K562 (cell line): ENCODE measurements around the gene SCLT1. TPM values are rescaled to one million over a fixed set of nuclear protein-coding genes. Genes with fewer than 3 reads are reported as not detected.

Experiments used
- ATAC-seq: fragments of 200-7000 bp; cut with Tn5 transposase; 3 replicates; pipeline ENCODE4 v1.9.1; 2020; ENCODE audit warnings: moderate library complexity
- BruUV-seq: library from RNA; stranded (reverse); fragments of 400-500 nt; replicated peaks from 2 replicates; lab custom pipeline; 2021; lab: Mats Ljungman, UMichigan
- CTCF ChIA-PET: fragments of 300-600 bp; formaldehyde crosslinking; extraction: SDS; loops from one replicate; lab custom pipeline; 2021; ENCODE audit warnings: low intra/inter-chr PET ratio; lab: Yijun Ruan, JAX
- POLR2A ChIA-PET: fragments of 300-600, 350-650 bp; sonication (Branson Sonifier 250); formaldehyde crosslinking; extraction: SDS; loops from one replicate; lab custom pipeline; 2021; ENCODE audit warnings: antibody characterized with exemption, inconsistent platforms; lab: Yijun Ruan, JAX
- DNase-seq, 4 experiments: peaks; one replicate each; pipeline versions ENCODE4 v3.0.0 to v3.0.0-alpha.2; 2011 to 2018; ENCODE audit warnings: low spot score in 3 of 4, mixed read lengths in 3 of 4; ENCODE audit errors: extremely low read depth in 1 of 4
- FAIRE-seq: peaks from 2 replicates; lab custom pipeline; 2011; peaks lifted over from hg19 to GRCh38; lab: Jason Lieb, UNC
- H2AFZ ChIP-seq: 2 replicates; pipeline ENCODE4 v1.6.0; 2011; ENCODE audit warnings: low read depth, low read length, control low read depth, inconsistent platforms
- H3K27ac ChIP-seq: fragments of 200-600 bp; 3 replicates; pipeline ENCODE4 v1.8.0; 2011; ENCODE audit warnings: low read depth, mild to moderate bottlenecking, control low read depth, inconsistent platforms, low read length, moderate library complexity, mixed read lengths; ENCODE audit errors: extremely low read depth
- H3K27me3 ChIP-seq, 2 experiments: fragments of 300-600 bp in 1 of 2; 2 replicates in 1 of 2; 3 replicates in 1 of 2; pipeline versions ENCODE4 v1.6.0 to v1.8.0; 2011; ENCODE audit warnings: inconsistent platforms in 2 of 2, low read length in 2 of 2, mild to moderate bottlenecking in 1 of 2, mixed read lengths in 1 of 2, moderate library complexity in 1 of 2; ENCODE audit not compliant: control insufficient read depth in 2 of 2, insufficient read depth in 2 of 2
- H3K36me3 ChIP-seq: fragments of 300-600 bp; 3 replicates; pipeline ENCODE4 v1.8.0; 2011; ENCODE audit warnings: mild to moderate bottlenecking, low read length, inconsistent platforms; ENCODE audit not compliant: control insufficient read depth, insufficient read depth
- H3K4me1 ChIP-seq, 2 experiments: fragments of 200-600 bp in 1 of 2; replicated peaks in 1 of 2; 2 replicates in 1 of 2; 3 replicates in 1 of 2; pipeline versions ENCODE4 v1.5.1 to v1.8.0; 2011; ENCODE audit warnings: inconsistent platforms in 2 of 2, low read length in 2 of 2, mild to moderate bottlenecking in 1 of 2, mixed read lengths in 1 of 2, moderate library complexity in 1 of 2; ENCODE audit not compliant: control insufficient read depth in 2 of 2, insufficient read depth in 2 of 2
- H3K4me2 ChIP-seq: 2 replicates; pipeline ENCODE4 v1.6.1; 2011; ENCODE audit warnings: low read length, control low read depth, inconsistent platforms, mixed read lengths; ENCODE audit not compliant: insufficient read depth
- H3K4me3 ChIP-seq: fragments of 200-600 bp; sonication (generic), shearing (Covaris generic); 2 replicates; pipeline ENCODE4 v1.5.1; 2016; ENCODE audit warnings: control low read depth, inconsistent platforms
- H3K79me2 ChIP-seq: fragments of 200-600 bp; 3 replicates; pipeline ENCODE4 v1.8.0; 2011; ENCODE audit warnings: low read length, inconsistent platforms; ENCODE audit not compliant: control insufficient read depth, insufficient read depth
- H3K9ac ChIP-seq, 2 experiments: 2 replicates each; pipeline versions ENCODE4 v1.6.0 to v1.6.1; 2011; ENCODE audit warnings: low read depth in 2 of 2, low read length in 2 of 2, control low read depth in 1 of 2, inconsistent platforms in 1 of 2, mild to moderate bottlenecking in 1 of 2, mixed read lengths in 1 of 2; ENCODE audit not compliant: insufficient read depth in 1 of 2
- H3K9me1 ChIP-seq: one replicate; pipeline ENCODE4 v1.6.0; 2011; ENCODE audit warnings: inconsistent platforms, mild to moderate bottlenecking, low read length, moderate library complexity; ENCODE audit not compliant: control insufficient read depth, insufficient read depth
- H3K9me3 ChIP-seq: replicated peaks from 2 replicates; pipeline ENCODE4 v1.5.1; 2011; ENCODE audit warnings: low read depth, low read length, inconsistent platforms; ENCODE audit not compliant: control insufficient read depth, insufficient read depth
- H4K20me1 ChIP-seq: replicated peaks from 2 replicates; pipeline ENCODE4 v1.6.1; 2011; ENCODE audit warnings: low read length, inconsistent platforms, mixed read lengths; ENCODE audit not compliant: control insufficient read depth, insufficient read depth
- EGR1 ChIP-seq: fragments of 450-650 bp; conservative IDR thresholded peaks from 2 replicates; pipeline ENCODE4 v1.6.1; 2017; ENCODE audit warnings: mild to moderate bottlenecking
- WGBS: fragments of 100-300 bp; shearing (Covaris generic); methylation state at CpG from one replicate; pipeline ENCODE4 v1.1.6; 2016; ENCODE audit warnings: low coverage, mixed read lengths; ENCODE audit not compliant: insufficient coverage; ENCODE audit errors: missing lambda C conversion rate; 5-methylcytosine and 5-hydroxymethylcytosine counted together
- in situ Hi-C: fragments of 300-500 bp; cut with MboI; formaldehyde crosslinking; loops from 4 replicates; pipeline ENCODE4 v1.15.0; 2018; ENCODE audit warnings: inconsistent platforms, mixed read lengths
- intact Hi-C: fragments of 100-400 bp; cut with micrococcal nuclease; formaldehyde crosslinking; loops from 2 replicates; pipeline ENCODE4 v1.14.2; 2022
- polyA plus RNA-seq, 8 experiments: library from polyadenylated mRNA; depleted of rRNA in 4 of 8; stranded (reverse) in 5 of 8; unstranded in 3 of 8; fragments of >200 nt; fragmentation: Nextera tagmentation in 2 of 8; fragmentation: Illumina TruSeq in 1 of 8; extraction: Ambion mirVana in 2 of 8; extraction: Trizol in 1 of 8; gene quantifications; 2 replicates each; pipeline versions ENCODE4 v1.2.1 to v1.2.3, GENCODE V29; 2011 to 2014; ENCODE audit warnings: inconsistent platforms in 1 of 8, missing spikeins in 1 of 8
- total RNA-seq, 7 experiments: library from RNA; depleted of rRNA in 6 of 7; stranded (reverse); fragments of >200 nt in 6 of 7; fragmentation: Illumina TruSeq in 2 of 7; extraction: Trizol in 2 of 7; gene quantifications; 2 replicates each; pipeline versions ENCODE4 v1.2.1 to v1.2.3, GENCODE V29; 2011 to 2021; ENCODE audit warnings: low replicate concordance in 1 of 7
- TF ChIP-seq, protein P1 (sequence below): sonication (generic); formaldehyde crosslinking; IDR thresholded peaks from 2 replicates; pipeline ENCODE4 v1.8.0; 2023; ENCODE audit warnings: mild to moderate bottlenecking, missing genetic modification reagents

SCLT1 gene
- total and polyA plus RNA-seq, 9 of the 15 experiments (the other 6 are each of a cell fraction or from before 2014, with no cell fraction given): 8.0 to 31.9 (median 24.2) TPM

DNA sequence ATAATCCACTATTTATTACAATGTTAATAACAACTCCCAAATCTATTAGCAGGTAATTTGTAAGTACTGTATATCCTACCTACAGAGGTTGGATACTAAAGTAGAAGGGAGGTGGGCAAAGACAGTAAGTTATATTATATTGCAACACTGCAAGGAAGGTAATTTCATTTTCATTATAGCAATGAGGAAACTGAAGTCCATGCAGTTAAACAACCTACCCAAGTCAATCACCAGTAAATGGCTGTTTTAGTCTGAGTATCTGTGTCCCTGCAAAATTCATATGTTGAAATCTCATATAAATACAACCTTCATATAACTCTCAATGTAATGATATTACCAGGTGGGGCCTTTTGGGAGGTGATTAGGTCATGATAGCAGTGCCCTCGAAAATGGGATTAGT lies 114.4 kb downstream of the SCLT1 start (continued):
- TF ChIP-seq, protein P1, sequence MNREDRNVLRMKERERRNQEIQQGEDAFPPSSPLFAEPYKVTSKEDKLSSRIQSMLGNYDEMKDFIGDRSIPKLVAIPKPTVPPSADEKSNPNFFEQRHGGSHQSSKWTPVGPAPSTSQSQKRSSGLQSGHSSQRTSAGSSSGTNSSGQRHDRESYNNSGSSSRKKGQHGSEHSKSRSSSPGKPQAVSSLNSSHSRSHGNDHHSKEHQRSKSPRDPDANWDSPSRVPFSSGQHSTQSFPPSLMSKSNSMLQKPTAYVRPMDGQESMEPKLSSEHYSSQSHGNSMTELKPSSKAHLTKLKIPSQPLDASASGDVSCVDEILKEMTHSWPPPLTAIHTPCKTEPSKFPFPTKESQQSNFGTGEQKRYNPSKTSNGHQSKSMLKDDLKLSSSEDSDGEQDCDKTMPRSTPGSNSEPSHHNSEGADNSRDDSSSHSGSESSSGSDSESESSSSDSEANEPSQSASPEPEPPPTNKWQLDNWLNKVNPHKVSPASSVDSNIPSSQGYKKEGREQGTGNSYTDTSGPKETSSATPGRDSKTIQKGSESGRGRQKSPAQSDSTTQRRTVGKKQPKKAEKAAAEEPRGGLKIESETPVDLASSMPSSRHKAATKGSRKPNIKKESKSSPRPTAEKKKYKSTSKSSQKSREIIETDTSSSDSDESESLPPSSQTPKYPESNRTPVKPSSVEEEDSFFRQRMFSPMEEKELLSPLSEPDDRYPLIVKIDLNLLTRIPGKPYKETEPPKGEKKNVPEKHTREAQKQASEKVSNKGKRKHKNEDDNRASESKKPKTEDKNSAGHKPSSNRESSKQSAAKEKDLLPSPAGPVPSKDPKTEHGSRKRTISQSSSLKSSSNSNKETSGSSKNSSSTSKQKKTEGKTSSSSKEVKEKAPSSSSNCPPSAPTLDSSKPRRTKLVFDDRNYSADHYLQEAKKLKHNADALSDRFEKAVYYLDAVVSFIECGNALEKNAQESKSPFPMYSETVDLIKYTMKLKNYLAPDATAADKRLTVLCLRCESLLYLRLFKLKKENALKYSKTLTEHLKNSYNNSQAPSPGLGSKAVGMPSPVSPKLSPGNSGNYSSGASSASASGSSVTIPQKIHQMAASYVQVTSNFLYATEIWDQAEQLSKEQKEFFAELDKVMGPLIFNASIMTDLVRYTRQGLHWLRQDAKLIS (CRISPR knock-in tag): no peak

DNA sequence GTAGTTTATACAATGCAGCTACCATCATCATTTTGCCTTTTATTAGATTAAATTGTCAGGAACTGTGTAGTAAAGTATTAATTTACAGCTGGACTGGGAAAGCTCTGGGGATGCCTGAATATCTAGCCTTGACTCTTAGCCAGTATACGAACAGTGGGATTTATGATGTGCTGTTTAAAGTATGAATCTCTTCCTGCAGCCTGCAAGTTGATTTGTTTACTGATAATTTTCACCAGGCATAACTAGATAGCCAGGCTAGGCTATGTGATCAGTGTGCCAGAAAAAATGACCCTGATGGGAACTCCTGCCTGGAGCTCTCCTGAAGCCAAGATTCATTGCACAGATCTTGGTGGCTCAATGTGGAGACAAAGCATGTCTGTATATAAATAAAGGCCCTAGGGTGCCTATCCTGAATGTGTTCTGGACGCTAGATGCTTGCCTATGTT lies 119.2 kb downstream of the SCLT1 start:
- Histone ChIP-seq H3K4me2 (no peak overlapping the region), H3K9me1 (no peaks in the 10 kb centered on the region), H3K9ac (no peak overlapping the region), H3K36me3 (peaks cover under 1% of the 10 kb centered on the region; the same call in 1 of the 3 replicates), H4K20me1 (no peaks in the 10 kb centered on the region), H3K9me3 (no peaks in the 10 kb centered on the region), H3K27ac (no peak overlapping the region), H3K4me3 (no peak overlapping the region), H3K79me2 (no peaks in the 10 kb centered on the region), H3K27me3 (no peaks in the 10 kb centered on the region), H3K4me1 (no peaks in the 10 kb centered on the region), H2AFZ (no peak overlapping the region)
- CTCF ChIA-PET: no interaction called here
- in situ Hi-C loops (no loop called here), intact Hi-C loops (no loop called here)
- POLR2A ChIA-PET: no interaction called here
- peak; percentile 31; the same call in 2 of the 3 replicates for ATAC-seq
- WGBS: 65% methylated on average over 2 of the region's 2 CpGs
- TF ChIP-seq EGR1: no peak
- no peak for DNase-seq
- no TSS peak for BruUV-seq
- FAIRE-seq: no peak
